ENCODE measurements around the gene NLGN2.

The NLGN2 gene

GRCh38 chr17:7437950-7438614 is 30.4 kb downstream of the NLGN2 start:
- DNase-seq (ENCODE audit: low read depth) = no peak

- no peak for DNase-seq (ENCODE audit: low read depth)
These were observed 31.2 kb downstream of the NLGN2 start for GRCh38 chr17:7438656-7439460.

- DNase-seq (ENCODE audit: low read depth) = no peak
These were observed 31.9 kb downstream of the NLGN2 start, which contains the start of gene FGF11 for GRCh38 chr17:7439462-7440112. Gene FGF11, plus strand, starts transcription at chr17:7439512. Its CDS starts 109 bp downstream, at chr17:7439621.

GRCh38 chr17:7440113-7440833 is 32.6 kb downstream of the NLGN2 start:
- DNase-seq (ENCODE audit: low read depth) = peak; percentile 48

GRCh38 chr17:7440834-7441195 is 33.2 kb downstream of the NLGN2 start:
- peak; percentile 23 for DNase-seq (ENCODE audit: low read depth)

GRCh38 chr17:7441266-7441665 is 33.6 kb downstream of the NLGN2 start:
- DNase-seq (ENCODE audit: low read depth) = no peak

GRCh38 chr17:7442142-7442541 is 34.5 kb downstream of the NLGN2 start:
- no peak for DNase-seq (ENCODE audit: low read depth)

GRCh38 chr17:7443499-7444485 is 36.1 kb downstream of the NLGN2 start:
- peak; percentile 57 for DNase-seq (ENCODE audit: low read depth)

- peak; percentile 52 for DNase-seq (ENCODE audit: low read depth)
These were observed 37.3 kb downstream of the NLGN2 start, which contains the start of gene CHRNB1 for GRCh38 chr17:7444682-7445618. Gene CHRNB1, plus strand, starts transcription at chr17:7445061. Its CDS starts 67 bp downstream, at chr17:7445128.

GRCh38 chr17:7445619-7445968 is 37.9 kb downstream of the NLGN2 start:
- no peak for DNase-seq (ENCODE audit: low read depth)

- no peak for DNase-seq (ENCODE audit: low read depth)
These were observed 40.8 kb downstream of the NLGN2 start for GRCh38 chr17:7448461-7448860.

GRCh38 chr17:7459961-7460545 is 52.4 kb downstream of the NLGN2 start:
- DNase-seq (ENCODE audit: low read depth) = peak; percentile 27

GRCh38 chr17:7460850-7461660 is 53.4 kb downstream of the NLGN2 start:
- DNase-seq (ENCODE audit: low read depth) = no peak

GRCh38 chr17:7462474-7463371 is 55.1 kb downstream of the NLGN2 start:
- no peak for DNase-seq (ENCODE audit: low read depth)

GRCh38 chr17:7463372-7463846 is 55.8 kb downstream of the NLGN2 start:
- no peak for DNase-seq (ENCODE audit: low read depth)

- no peak for DNase-seq (ENCODE audit: low read depth)
These were observed 56.4 kb downstream of the NLGN2 start for GRCh38 chr17:7464081-7464480.

- DNase-seq (ENCODE audit: low read depth) = no peak
These were observed 58.1 kb downstream of the NLGN2 start for GRCh38 chr17:7465597-7466275.
